Pulmonary artery endothelial cell (primary cell): ENCODE data around the gene KRTAP2-1. TPM values are rescaled to one million over a fixed set of nuclear protein-coding genes. Genes with fewer than 3 reads are reported as not detected.
"Not testable (repeated sequence)": the region's sequence is repeated elsewhere in the genome, so short reads cannot be mapped to it uniquely, and the experiment has no call there.

Source experiments
- DNase-seq: peaks from one replicate; pipeline ENCODE4 v3.0.0-alpha.2; 2011; ENCODE audit warnings: low read depth, low spot score
- total RNA-seq: library from RNA; depleted of rRNA; stranded (reverse); fragments of >200 nt; gene quantifications from 2 replicates; pipeline ENCODE4 v1.2.3, GENCODE V29; 2014

Gene KRTAP2-1
- total RNA-seq, 1 donor from 2014 or later: not detected

GRCh38 chr17:41013181-41013580 lies 33.9 kb downstream of the KRTAP2-1 start:
- DNase-seq: no peak

GRCh38 chr17:41012326-41013120 lies 34.6 kb downstream of the KRTAP2-1 start:
- DNase-seq: no peak

GRCh38 chr17:41010441-41010840 lies 36.7 kb downstream of the KRTAP2-1 start:
- DNase-seq: no peak

GRCh38 chr17:41009936-41010335 lies 37.2 kb downstream of the KRTAP2-1 start:
- DNase-seq: no peak

GRCh38 chr17:41009301-41009760 lies 37.8 kb downstream of the KRTAP2-1 start:
- no peak for DNase-seq

- DNase-seq: no peak
Measured at GRCh38 chr17:41008811-41009210, 38.3 kb downstream of the KRTAP2-1 start, which contains the start of gene KRTAP3-1. Gene KRTAP3-1, minus strand, starts transcription at chr17:41009128. Its CDS starts 54 bp downstream, at chr17:41009074.

GRCh38 chr17:41004397-41004796 lies 42.7 kb downstream of the KRTAP2-1 start:
- DNase-seq: no peak

- DNase-seq: no peak
Measured at GRCh38 chr17:41003926-41004325, 43.2 kb downstream of the KRTAP2-1 start.

GRCh38 chr17:41002814-41003213 lies 44.3 kb downstream of the KRTAP2-1 start:
- no peak for DNase-seq

GRCh38 chr17:41001795-41002194 lies 45.3 kb downstream of the KRTAP2-1 start:
- DNase-seq: no peak

- not testable (repeated sequence) for DNase-seq
Measured at GRCh38 chr17:40999563-40999962, 47.6 kb downstream of the KRTAP2-1 start, which contains the start of gene KRTAP3-2. Gene KRTAP3-2, minus strand, starts transcription at chr17:40999906. Its CDS starts 53 bp downstream, at chr17:40999853.

GRCh38 chr17:40997361-40997760 lies 49.8 kb downstream of the KRTAP2-1 start:
- DNase-seq: no peak

- DNase-seq: no peak
Measured at GRCh38 chr17:40996829-40997228, 50.3 kb downstream of the KRTAP2-1 start.

Other genes with a start within 250 kb of the KRTAP2-1 start
- not detected in 2 replicates for gene KRT28, start 247.4 kb downstream of the KRTAP2-1 start, total RNA-seq
- gene KRT10, start 224.7 kb downstream of the KRTAP2-1 start, total RNA-seq: 3.4 and 3.9 TPM in 2 replicates
- not detected in 2 replicates for gene KRT12, start 180.1 kb downstream of the KRTAP2-1 start, total RNA-seq
- not detected in 2 replicates for gene KRT20, start 162.1 kb downstream of the KRTAP2-1 start, total RNA-seq
- gene KRT23, start 109.7 kb downstream of the KRTAP2-1 start, total RNA-seq: not detected in 2 replicates
- gene KRT39, start 80.4 kb downstream of the KRTAP2-1 start, total RNA-seq: not detected in 2 replicates
- not detected in 2 replicates for gene KRT40, start 63.0 kb downstream of the KRTAP2-1 start, total RNA-seq
- gene KRTAP3-3, start 53.2 kb downstream of the KRTAP2-1 start, total RNA-seq: not detected in 2 replicates
- not detected in 2 replicates for gene KRTAP3-2, start 47.4 kb downstream of the KRTAP2-1 start, total RNA-seq
- gene KRTAP3-1, start 38.2 kb downstream of the KRTAP2-1 start, total RNA-seq: not detected in 2 replicates
- gene KRTAP1-5, start 20.1 kb downstream of the KRTAP2-1 start, total RNA-seq: not detected in 2 replicates
- gene KRTAP1-4, start 17.1 kb downstream of the KRTAP2-1 start, total RNA-seq: not detected in 2 replicates
- not detected in 2 replicates for gene KRTAP1-3, start 12.4 kb downstream of the KRTAP2-1 start, total RNA-seq
- gene KRTAP1-1, start 5.9 kb downstream of the KRTAP2-1 start, total RNA-seq: not detected in 2 replicates
- not detected in 2 replicates for gene KRTAP2-2, start 7.9 kb upstream of the KRTAP2-1 start, total RNA-seq
- not detected in 2 replicates for gene KRTAP2-3, start 12.8 kb upstream of the KRTAP2-1 start, total RNA-seq
- not detected in 2 replicates for gene KRTAP2-4, start 18.6 kb upstream of the KRTAP2-1 start, total RNA-seq
- not detected in 2 replicates for gene KRTAP4-7, start 36.8 kb upstream of the KRTAP2-1 start, total RNA-seq
- gene KRTAP4-8, start 50.8 kb upstream of the KRTAP2-1 start, total RNA-seq: not detected in 2 replicates
- gene KRTAP4-16, start 54.9 kb upstream of the KRTAP2-1 start, total RNA-seq: not detected in 2 replicates
- gene KRTAP4-9, start 58.1 kb upstream of the KRTAP2-1 start, total RNA-seq: not detected in 2 replicates
- not detected in 2 replicates for gene KRTAP4-11, start 71.1 kb upstream of the KRTAP2-1 start, total RNA-seq
- gene KRTAP4-12, start 76.9 kb upstream of the KRTAP2-1 start, total RNA-seq: not detected in 2 replicates
- gene KRTAP4-6, start 93.2 kb upstream of the KRTAP2-1 start, total RNA-seq: not detected in 2 replicates
- not detected in 2 replicates for gene KRTAP4-5, start 102.5 kb upstream of the KRTAP2-1 start, total RNA-seq
- not detected in 2 replicates for gene KRTAP4-4, start 113.4 kb upstream of the KRTAP2-1 start, total RNA-seq
- not detected in 2 replicates for gene KRTAP4-3, start 120.9 kb upstream of the KRTAP2-1 start, total RNA-seq
- not detected in 2 replicates for gene KRTAP4-2, start 130.9 kb upstream of the KRTAP2-1 start, total RNA-seq
- not detected in 2 replicates for gene KRTAP4-1, start 137.6 kb upstream of the KRTAP2-1 start, total RNA-seq
- not detected in 2 replicates for gene KRTAP9-1, start 142.6 kb upstream of the KRTAP2-1 start, total RNA-seq
- gene KRTAP9-2, start 179.3 kb upstream of the KRTAP2-1 start, total RNA-seq: not detected in 2 replicates
- gene KRTAP9-3, start 185.1 kb upstream of the KRTAP2-1 start, total RNA-seq: not detected in 2 replicates
- gene KRTAP9-8, start 190.7 kb upstream of the KRTAP2-1 start, total RNA-seq: not detected in 2 replicates
- gene KRTAP9-4, start 202.4 kb upstream of the KRTAP2-1 start, total RNA-seq: not detected in 2 replicates
- gene KRTAP9-9, start 208.1 kb upstream of the KRTAP2-1 start, total RNA-seq: not detected in 2 replicates
- gene KRTAP9-6, start 218.1 kb upstream of the KRTAP2-1 start, total RNA-seq: not detected in 2 replicates
- not detected in 2 replicates for gene KRTAP9-7, start 228.4 kb upstream of the KRTAP2-1 start, total RNA-seq